HEK293 (cell line): Measurements from ENCODE around the gene MRPL44.

Source experiments
- SALL2 ChIP-seq: fragments of 450-650 bp; formaldehyde crosslinking; IDR thresholded peaks from 2 replicates; pipeline ENCODE4 v1.5.0; 2017; ENCODE audit warnings: missing biosample characterization, mild to moderate bottlenecking, missing genetic modification characterization, borderline replicate concordance
- SP3 ChIP-seq: fragments of 450-650 bp; formaldehyde crosslinking; IDR thresholded peaks from 2 replicates; pipeline ENCODE4 v1.5.1; 2016; ENCODE audit warnings: missing biosample characterization, missing genetic modification characterization
- YY1 ChIP-seq: fragments of 450-650 bp; formaldehyde crosslinking; IDR thresholded peaks from 2 replicates; pipeline ENCODE4 v1.5.1; 2018; ENCODE audit warnings: missing biosample characterization, missing genetic modification characterization
- ZIC2 ChIP-seq: fragments of 450-650 bp; formaldehyde crosslinking; IDR thresholded peaks from 2 replicates; pipeline ENCODE4 v1.5.1; 2016; ENCODE audit warnings: missing biosample characterization, missing genetic modification characterization
- ZNF146 ChIP-seq: fragments of 450-650 bp; formaldehyde crosslinking; IDR thresholded peaks from 2 replicates; pipeline ENCODE4 v1.5.1; 2016; ENCODE audit warnings: missing biosample characterization, missing genetic modification characterization
- ZNF248 ChIP-seq: fragments of 450-650 bp; formaldehyde crosslinking; IDR thresholded peaks from 2 replicates; pipeline ENCODE4 v1.5.1; 2017; ENCODE audit warnings: missing biosample characterization, missing genetic modification characterization
- ZNF266 ChIP-seq: fragments of 450-650 bp; formaldehyde crosslinking; IDR thresholded peaks from 2 replicates; pipeline ENCODE4 v1.5.1; 2016; ENCODE audit warnings: missing biosample characterization, missing genetic modification characterization, low read depth
- ZNF423 ChIP-seq: fragments of 450-650 bp; formaldehyde crosslinking; IDR thresholded peaks from 2 replicates; pipeline ENCODE4 v1.5.1; 2016; ENCODE audit warnings: missing biosample characterization, missing genetic modification characterization
- ZSCAN4 ChIP-seq: fragments of 450-650 bp; formaldehyde crosslinking; IDR thresholded peaks from 2 replicates; pipeline ENCODE4 v1.5.1; 2017; ENCODE audit warnings: missing biosample characterization, missing genetic modification characterization
- TF ChIP-seq, protein P1 (sequence below): fragments of 450-650 bp; formaldehyde crosslinking; IDR thresholded peaks from 2 replicates; pipeline ENCODE4 v1.5.1; 2016; ENCODE audit warnings: missing biosample characterization, missing genetic modification characterization
- TF ChIP-seq, protein P2 (sequence below): fragments of 450-650 bp; formaldehyde crosslinking; IDR thresholded peaks from 2 replicates; pipeline ENCODE4 v1.5.1; 2016; ENCODE audit warnings: missing biosample characterization, missing genetic modification characterization

GRCh38 chr2:223993634-223994232, 36.5 kb downstream of the MRPL44 start:
- TF ChIP-seq, protein P1, sequence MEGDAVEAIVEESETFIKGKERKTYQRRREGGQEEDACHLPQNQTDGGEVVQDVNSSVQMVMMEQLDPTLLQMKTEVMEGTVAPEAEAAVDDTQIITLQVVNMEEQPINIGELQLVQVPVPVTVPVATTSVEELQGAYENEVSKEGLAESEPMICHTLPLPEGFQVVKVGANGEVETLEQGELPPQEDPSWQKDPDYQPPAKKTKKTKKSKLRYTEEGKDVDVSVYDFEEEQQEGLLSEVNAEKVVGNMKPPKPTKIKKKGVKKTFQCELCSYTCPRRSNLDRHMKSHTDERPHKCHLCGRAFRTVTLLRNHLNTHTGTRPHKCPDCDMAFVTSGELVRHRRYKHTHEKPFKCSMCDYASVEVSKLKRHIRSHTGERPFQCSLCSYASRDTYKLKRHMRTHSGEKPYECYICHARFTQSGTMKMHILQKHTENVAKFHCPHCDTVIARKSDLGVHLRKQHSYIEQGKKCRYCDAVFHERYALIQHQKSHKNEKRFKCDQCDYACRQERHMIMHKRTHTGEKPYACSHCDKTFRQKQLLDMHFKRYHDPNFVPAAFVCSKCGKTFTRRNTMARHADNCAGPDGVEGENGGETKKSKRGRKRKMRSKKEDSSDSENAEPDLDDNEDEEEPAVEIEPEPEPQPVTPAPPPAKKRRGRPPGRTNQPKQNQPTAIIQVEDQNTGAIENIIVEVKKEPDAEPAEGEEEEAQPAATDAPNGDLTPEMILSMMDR: peak; percentile 69
- TF ChIP-seq, protein P2, sequence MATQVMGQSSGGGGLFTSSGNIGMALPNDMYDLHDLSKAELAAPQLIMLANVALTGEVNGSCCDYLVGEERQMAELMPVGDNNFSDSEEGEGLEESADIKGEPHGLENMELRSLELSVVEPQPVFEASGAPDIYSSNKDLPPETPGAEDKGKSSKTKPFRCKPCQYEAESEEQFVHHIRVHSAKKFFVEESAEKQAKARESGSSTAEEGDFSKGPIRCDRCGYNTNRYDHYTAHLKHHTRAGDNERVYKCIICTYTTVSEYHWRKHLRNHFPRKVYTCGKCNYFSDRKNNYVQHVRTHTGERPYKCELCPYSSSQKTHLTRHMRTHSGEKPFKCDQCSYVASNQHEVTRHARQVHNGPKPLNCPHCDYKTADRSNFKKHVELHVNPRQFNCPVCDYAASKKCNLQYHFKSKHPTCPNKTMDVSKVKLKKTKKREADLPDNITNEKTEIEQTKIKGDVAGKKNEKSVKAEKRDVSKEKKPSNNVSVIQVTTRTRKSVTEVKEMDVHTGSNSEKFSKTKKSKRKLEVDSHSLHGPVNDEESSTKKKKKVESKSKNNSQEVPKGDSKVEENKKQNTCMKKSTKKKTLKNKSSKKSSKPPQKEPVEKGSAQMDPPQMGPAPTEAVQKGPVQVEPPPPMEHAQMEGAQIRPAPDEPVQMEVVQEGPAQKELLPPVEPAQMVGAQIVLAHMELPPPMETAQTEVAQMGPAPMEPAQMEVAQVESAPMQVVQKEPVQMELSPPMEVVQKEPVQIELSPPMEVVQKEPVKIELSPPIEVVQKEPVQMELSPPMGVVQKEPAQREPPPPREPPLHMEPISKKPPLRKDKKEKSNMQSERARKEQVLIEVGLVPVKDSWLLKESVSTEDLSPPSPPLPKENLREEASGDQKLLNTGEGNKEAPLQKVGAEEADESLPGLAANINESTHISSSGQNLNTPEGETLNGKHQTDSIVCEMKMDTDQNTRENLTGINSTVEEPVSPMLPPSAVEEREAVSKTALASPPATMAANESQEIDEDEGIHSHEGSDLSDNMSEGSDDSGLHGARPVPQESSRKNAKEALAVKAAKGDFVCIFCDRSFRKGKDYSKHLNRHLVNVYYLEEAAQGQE (tag by site-specific recombination): no peak
- TF ChIP-seq ZNF146 (tag by site-specific recombination): no peak
- TF ChIP-seq SP3 (tag by site-specific recombination): no peak
- no peak for TF ChIP-seq ZNF266 (tag by site-specific recombination)
- peak; percentile 18; the same call in 1 of the 2 replicates for TF ChIP-seq ZSCAN4 (tag by site-specific recombination)
- TF ChIP-seq YY1: no peak
- no peak for TF ChIP-seq ZNF248 (tag by site-specific recombination)
- no peak for TF ChIP-seq ZIC2 (tag by site-specific recombination)
- TF ChIP-seq SALL2: no peak
- TF ChIP-seq ZNF423 (tag by site-specific recombination): no peak
